Memory B cell (primary cell): ENCODE results near the gene MED31.
A peak's percentile ranks its signal among the peaks of the same experiment; 100 is the strongest.
"Not testable (repeated sequence)": the region's sequence is repeated elsewhere in the genome, so short reads cannot be mapped to it uniquely, and the experiment has no call there.

ENCODE experiments used
- ATAC-seq: fragments of 150-1000 bp; cut with Tn5 transposase; 2 replicates; pipeline ENCODE4 v1.10.0; 2021; ENCODE audit warnings: low read depth, mild to moderate bottlenecking, moderate library complexity
- DNase-seq, 2 donors: peaks; one replicate each; pipeline ENCODE4 v3.0.0; 2022; ENCODE audit warnings: low spot score in 2 of 2
- H3K27ac Mint-ChIP-seq: one replicate; pipeline ENCODE4 v1.8.0; 2022; ENCODE audit warnings: mild to moderate bottlenecking, moderate library complexity, mixed read lengths
- H3K27me3 Mint-ChIP-seq: one replicate; pipeline ENCODE4 v1.8.0; 2022; ENCODE audit warnings: mixed read lengths
- H3K36me3 Mint-ChIP-seq: one replicate; pipeline ENCODE4 v1.8.0; 2022; ENCODE audit warnings: mild to moderate bottlenecking, mixed read lengths
- H3K4me1 Mint-ChIP-seq: one replicate; pipeline ENCODE4 v1.8.0; 2022; ENCODE audit warnings: mixed read lengths
- H3K4me3 Mint-ChIP-seq: one replicate; pipeline ENCODE4 v1.8.0; 2022; ENCODE audit warnings: mild to moderate bottlenecking, moderate library complexity, mixed read lengths
- H3K9me3 Mint-ChIP-seq: one replicate; pipeline ENCODE4 v1.8.0; 2022; ENCODE audit warnings: mixed read lengths

The MED31 gene

DNA sequence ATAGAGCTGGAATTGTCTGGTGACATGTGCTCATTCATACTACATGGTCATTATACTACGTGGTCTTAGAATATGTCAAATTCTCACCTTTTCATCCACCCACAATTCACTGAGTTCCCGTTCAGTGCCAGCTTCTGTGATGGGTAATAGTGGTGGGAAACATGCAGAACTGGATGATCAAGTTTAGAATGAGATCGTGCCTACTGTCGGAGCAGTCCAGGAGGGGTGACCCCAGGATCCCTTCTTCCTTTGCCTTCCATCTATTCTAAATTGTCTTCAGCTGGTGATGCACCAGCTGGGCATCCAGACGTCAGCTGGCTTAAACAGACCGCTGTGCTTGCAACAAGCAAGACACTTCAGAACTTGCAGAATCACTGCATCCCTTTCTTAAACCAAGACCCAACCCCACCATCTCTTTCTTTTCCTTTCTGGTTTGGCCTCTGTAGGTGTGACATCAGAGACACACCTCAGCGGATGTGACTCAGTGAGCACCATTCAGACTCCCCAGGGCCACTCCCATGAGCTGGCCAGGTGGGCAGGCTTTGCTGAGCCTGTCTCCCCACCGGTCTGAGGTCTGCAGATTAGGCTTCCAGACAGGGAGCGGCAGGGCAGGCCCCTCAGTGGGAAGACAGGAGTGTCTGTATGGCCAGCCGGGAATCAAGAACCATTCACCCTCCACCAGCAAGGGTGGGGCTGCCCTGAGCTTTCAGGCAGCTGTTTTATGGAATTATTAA lies 18.2 kb upstream of the MED31 start:
- peaks cover 15% of the 10 kb centered on the region for H3K4me1 Mint-ChIP-seq
- H3K27me3 Mint-ChIP-seq = no peaks in the 10 kb centered on the region
- H3K4me3 Mint-ChIP-seq = no peak overlapping the region
- peaks cover 20% of the 10 kb centered on the region for H3K36me3 Mint-ChIP-seq
- ATAC-seq (no peak), DNase-seq (no peak)
- no peaks in the 10 kb centered on the region for H3K9me3 Mint-ChIP-seq
- no peak overlapping the region for H3K27ac Mint-ChIP-seq

DNA sequence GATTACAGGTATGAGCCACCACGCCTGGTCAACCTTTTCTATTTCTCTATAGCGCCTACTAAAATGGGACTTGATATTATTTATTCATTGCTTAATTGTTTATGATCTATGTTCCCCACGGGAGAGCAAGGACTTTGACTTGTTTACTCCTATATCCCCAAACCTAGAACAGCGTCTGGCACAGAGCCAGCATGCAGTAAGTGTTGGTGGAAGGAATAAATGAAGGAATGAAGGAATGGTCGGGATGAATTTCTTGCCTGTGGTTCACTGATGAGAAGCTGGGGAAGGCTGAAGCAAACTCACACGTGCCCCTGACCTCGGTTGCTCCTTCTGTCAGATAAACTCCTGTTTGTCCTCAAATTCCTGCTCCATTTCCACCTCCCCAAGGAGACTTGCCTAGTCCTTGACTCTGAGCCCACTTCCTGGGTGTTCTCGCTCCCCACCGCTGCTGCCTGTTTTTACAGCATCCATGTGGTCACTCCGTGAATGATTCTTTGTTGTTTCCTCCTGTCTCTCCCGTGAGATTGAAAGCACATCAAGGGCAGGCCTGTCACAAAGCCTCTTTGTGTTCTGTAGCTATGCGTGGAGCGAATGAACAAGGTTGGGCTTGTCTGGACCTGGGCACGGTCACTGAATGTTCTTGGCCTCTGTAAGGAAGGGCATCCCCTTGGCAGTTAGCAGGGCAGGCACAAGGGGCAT lies 17.5 kb upstream of the MED31 start:
- Mint-ChIP-seq H3K4me1 (peaks cover 15% of the 10 kb centered on the region), H3K36me3 (peaks cover 20% of the 10 kb centered on the region), H3K4me3 (no peak overlapping the region), H3K27me3 (no peaks in the 10 kb centered on the region), H3K27ac (no peak overlapping the region), H3K9me3 (no peaks in the 10 kb centered on the region)
- ATAC-seq (no peak), DNase-seq (no peak)

DNA sequence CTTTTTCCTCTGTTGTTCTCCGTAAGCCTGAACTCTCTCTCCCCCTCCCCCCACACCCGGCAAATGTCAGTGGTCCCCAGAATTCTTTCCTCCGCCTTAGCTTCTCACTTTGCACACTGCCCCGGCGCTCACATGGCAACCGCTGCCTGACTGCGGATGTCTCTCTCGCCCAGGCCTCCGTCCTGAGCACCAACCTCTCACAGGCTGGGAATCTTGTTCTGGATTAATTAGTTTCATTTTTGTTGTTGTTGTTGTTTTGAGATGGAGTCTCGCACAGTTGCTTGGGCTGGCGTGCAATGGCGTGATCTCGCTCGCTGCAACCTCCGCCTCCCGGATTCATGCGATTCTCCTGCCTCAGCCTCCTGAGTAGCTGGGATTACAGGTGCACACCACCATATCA lies 16.8 kb upstream of the MED31 start:
- peaks cover 15% of the 10 kb centered on the region for H3K4me1 Mint-ChIP-seq
- DNase-seq (no peak), ATAC-seq (no peak)
- no peaks in the 10 kb centered on the region for H3K9me3 Mint-ChIP-seq
- no peaks in the 10 kb centered on the region for H3K27me3 Mint-ChIP-seq
- no peak overlapping the region for H3K27ac Mint-ChIP-seq
- H3K36me3 Mint-ChIP-seq = peaks cover 18% of the 10 kb centered on the region
- H3K4me3 Mint-ChIP-seq = no peak overlapping the region

DNA sequence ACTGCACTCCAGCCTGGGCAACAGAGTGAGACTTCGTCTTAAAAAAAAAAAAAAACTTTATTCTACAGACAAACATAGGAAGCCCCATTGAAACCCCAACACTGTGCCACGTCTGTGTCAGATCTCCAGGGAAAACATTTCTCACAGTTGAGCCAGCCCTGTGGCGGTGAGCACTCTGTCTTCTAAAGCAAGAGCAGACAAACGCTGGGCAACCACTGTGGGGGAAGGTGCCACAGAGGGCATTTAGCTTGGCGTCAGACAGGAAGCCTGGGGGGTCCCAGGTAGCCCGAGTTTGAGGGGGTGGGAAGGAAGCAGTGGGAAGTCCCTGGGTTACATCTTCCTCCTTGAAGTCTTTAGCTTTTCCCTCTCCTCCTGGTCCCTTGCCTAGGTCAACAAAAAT lies 16.1 kb upstream of the MED31 start:
- Mint-ChIP-seq H3K4me3 (no peak overlapping the region), H3K36me3 (peaks cover 20% of the 10 kb centered on the region), H3K27me3 (no peaks in the 10 kb centered on the region), H3K27ac (no peak overlapping the region), H3K9me3 (no peaks in the 10 kb centered on the region), H3K4me1 (peaks cover 17% of the 10 kb centered on the region)
- ATAC-seq = no peak
- no peak for DNase-seq

DNA sequence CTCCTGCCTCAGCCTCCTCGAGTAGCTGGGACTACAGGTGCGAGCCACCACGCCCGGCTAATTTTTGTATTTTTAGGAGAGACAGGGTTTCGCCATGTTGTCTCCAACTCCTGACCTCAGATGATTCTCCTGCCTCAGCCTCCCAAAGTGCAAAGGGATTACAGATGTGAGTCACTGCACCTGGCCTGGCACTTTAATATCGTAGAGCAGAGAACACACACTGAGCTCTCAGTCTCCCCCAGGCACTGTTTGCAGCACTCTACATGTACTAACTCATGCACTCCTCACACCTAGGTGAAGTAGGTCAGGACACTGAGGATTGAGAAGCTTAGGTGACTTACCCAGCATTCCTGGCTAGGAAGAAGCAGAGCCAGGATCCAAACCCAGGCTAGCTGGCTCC lies 15.2 kb upstream of the MED31 start:
- no peak for DNase-seq
- no peaks in the 10 kb centered on the region for H3K9me3 Mint-ChIP-seq
- no peak overlapping the region for H3K27ac Mint-ChIP-seq
- H3K27me3 Mint-ChIP-seq = no peaks in the 10 kb centered on the region
- H3K4me3 Mint-ChIP-seq = no peak overlapping the region
- H3K4me1 Mint-ChIP-seq = peaks cover 23% of the 10 kb centered on the region
- ATAC-seq = no peak
- peaks cover 19% of the 10 kb centered on the region for H3K36me3 Mint-ChIP-seq

DNA sequence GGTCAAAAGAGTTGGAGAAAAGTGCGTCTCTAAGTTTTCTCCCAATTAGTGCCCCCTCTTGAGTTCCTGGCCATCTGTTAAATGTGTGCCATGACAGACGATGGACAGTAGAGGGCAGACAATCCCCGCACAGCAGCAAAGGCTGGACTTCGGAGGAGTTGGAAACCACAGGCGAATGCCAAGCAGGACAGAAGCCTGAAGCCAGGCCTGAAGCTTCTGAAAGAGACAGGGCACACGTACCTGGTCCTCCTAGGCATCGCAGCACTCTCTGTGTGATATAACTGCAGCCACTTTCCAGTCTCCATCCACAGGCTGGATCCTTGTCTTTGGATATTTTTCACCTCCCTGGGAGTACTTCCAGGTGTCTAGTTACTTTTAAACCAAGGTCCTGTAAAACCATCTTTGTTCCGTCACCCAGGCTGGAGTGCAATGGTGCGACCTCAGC lies 14.7 kb upstream of the MED31 start:
- H3K4me1 Mint-ChIP-seq = peaks cover 27% of the 10 kb centered on the region
- H3K27me3 Mint-ChIP-seq = no peaks in the 10 kb centered on the region
- H3K9me3 Mint-ChIP-seq = no peaks in the 10 kb centered on the region
- DNase-seq (peak; percentile 33 to 38), ATAC-seq (peak; percentile 69)
- peaks cover 18% of the 10 kb centered on the region for H3K36me3 Mint-ChIP-seq
- no peak overlapping the region for H3K27ac Mint-ChIP-seq
- H3K4me3 Mint-ChIP-seq = no peak overlapping the region

DNA sequence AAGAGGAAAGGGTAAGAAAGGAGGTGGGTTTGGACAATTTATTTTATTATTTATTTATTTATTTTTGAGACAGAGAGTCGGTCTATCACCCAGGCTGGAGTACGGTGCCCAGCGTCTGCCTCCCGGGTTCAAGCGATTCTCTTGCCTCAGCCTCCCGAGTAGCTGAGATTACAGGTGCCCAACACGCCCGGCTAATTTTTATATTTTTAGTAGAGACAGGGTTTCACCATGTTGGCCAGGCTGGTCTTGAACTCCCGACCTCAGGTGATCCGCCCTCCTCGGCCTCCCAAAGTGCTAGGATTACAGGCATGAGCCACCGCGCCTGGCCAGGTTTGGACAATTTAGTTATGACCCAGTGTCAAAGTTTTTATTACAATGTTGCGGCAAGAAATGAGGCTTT lies 11.8 kb upstream of the MED31 start:
- not testable (repeated sequence) for H3K27me3 Mint-ChIP-seq, H3K4me3 Mint-ChIP-seq, H3K27ac Mint-ChIP-seq, DNase-seq, H3K9me3 Mint-ChIP-seq, ATAC-seq
- peaks cover 38% of the 10 kb centered on the region for H3K4me1 Mint-ChIP-seq
- H3K36me3 Mint-ChIP-seq = peaks cover 13% of the 10 kb centered on the region

DNA sequence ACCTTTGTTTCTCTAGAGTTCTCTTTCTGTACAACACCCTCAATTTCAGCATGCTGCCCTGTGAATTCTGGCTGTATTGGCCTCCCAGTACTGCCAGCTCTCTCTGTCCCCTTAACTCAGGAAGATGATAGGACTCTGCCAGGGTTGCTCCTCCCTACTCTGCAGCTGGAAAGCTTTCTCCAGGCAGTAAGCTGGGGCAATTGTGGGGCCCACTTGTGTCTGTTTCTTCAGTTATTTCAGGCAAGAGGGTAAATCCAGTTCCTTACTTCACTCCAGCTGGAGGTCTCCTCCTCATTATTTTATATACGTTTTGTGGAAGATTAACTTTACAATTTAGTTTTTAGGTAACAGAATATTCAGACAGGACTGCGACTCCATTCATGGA lies 10.1 kb upstream of the MED31 start:
- peaks cover 40% of the 10 kb centered on the region for H3K4me1 Mint-ChIP-seq
- H3K27ac Mint-ChIP-seq = no peak overlapping the region
- DNase-seq (no peak), ATAC-seq (no peak)
- H3K36me3 Mint-ChIP-seq = peaks cover 7% of the 10 kb centered on the region
- peak overlapping the region; percentile 85 for H3K4me3 Mint-ChIP-seq
- H3K27me3 Mint-ChIP-seq = no peaks in the 10 kb centered on the region
- no peaks in the 10 kb centered on the region for H3K9me3 Mint-ChIP-seq

DNA sequence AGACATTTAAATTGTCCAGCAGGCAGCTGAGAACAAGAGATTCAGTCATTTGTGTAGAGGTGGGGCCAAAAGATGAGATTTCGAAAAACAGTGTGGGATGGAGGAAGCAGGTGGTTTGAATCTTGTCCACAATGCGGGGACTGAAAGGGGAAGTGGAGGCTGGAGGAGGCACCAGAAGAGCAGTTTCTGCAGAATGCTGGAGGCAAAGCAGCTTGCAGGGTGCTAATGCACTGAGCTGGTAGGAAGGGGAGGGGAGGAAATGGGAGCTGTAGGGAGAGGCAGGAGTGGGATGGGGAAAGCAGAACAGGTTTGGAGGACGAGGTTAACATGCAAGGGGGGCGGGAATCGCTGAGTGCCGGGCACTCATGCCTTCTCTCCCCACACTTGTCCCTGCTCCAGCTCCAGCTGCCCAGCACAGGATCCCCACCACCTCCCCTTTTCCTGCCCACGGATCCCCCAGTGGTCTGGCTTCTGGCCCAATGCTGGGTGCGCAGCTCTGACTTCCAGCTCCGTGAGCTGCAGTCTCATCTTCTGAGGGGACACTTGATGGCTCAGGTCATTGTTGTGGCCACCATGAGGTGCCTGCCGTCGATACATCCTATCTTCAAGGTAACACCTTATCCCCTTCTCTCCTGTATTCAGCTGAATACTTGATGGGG lies 9.5 kb upstream of the MED31 start:
- Mint-ChIP-seq H3K9me3 (no peaks in the 10 kb centered on the region), H3K27ac (peak overlapping the region; percentile 12), H3K4me1 (peaks cover 38% of the 10 kb centered on the region), H3K27me3 (no peaks in the 10 kb centered on the region), H3K36me3 (peaks cover 7% of the 10 kb centered on the region), H3K4me3 (peak overlapping the region; percentile 85)
- ATAC-seq (peak; percentile 78), DNase-seq (peak; percentile 37 to 55)

DNA sequence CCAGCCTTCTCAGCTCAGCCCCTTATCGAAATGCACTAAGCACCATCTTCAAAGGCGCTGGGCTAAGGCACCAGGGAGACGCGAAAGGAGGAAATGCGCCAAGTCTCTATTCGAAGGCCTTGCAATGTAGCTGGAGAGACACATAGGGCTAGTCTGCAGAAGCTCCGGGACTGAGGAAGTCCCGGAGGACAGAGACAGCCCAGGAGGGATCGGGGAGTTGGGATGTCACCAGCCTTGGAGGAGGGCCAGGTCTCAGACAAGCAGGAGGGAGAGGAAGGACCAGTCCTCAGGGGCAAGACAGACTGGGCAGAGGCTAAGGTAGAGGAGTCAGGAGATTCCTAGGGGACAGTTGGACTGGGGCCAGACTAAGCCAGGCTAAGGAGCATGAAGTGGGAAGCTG lies 8.7 kb upstream of the MED31 start:
- Mint-ChIP-seq H3K27me3 (no peaks in the 10 kb centered on the region), H3K9me3 (no peaks in the 10 kb centered on the region), H3K27ac (peak overlapping the region; percentile 12), H3K36me3 (peaks cover 6% of the 10 kb centered on the region), H3K4me1 (peaks cover 39% of the 10 kb centered on the region), H3K4me3 (peak overlapping the region; percentile 85)
- DNase-seq = no peak
- ATAC-seq = no peak

DNA sequence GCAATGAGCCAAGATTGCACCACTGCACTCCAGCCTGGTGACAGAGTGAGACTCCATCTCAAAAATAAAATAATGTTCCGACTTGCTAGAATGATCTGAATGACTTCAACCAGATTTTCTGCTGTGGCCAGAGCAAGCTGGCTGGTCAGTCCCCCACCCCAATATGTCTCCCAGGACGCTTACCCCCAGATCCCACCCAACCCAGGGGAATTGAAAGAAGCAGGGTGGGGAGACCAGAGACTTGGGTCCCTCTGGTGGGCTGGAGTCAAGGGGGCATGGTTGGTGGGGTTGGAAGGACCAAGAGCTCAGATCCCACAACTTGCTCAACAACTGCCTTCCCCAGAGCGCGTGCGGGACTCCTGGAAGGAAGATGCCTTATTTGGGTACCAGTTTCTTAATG lies 7.0 kb upstream of the MED31 start:
- H3K9me3 Mint-ChIP-seq, ATAC-seq, H3K27me3 Mint-ChIP-seq, DNase-seq, H3K36me3 Mint-ChIP-seq: not testable (repeated sequence)
- H3K27ac Mint-ChIP-seq = peak overlapping the region; percentile 49
- H3K4me3 Mint-ChIP-seq = peak overlapping the region; percentile 97
- H3K4me1 Mint-ChIP-seq = peaks cover 48% of the 10 kb centered on the region

DNA sequence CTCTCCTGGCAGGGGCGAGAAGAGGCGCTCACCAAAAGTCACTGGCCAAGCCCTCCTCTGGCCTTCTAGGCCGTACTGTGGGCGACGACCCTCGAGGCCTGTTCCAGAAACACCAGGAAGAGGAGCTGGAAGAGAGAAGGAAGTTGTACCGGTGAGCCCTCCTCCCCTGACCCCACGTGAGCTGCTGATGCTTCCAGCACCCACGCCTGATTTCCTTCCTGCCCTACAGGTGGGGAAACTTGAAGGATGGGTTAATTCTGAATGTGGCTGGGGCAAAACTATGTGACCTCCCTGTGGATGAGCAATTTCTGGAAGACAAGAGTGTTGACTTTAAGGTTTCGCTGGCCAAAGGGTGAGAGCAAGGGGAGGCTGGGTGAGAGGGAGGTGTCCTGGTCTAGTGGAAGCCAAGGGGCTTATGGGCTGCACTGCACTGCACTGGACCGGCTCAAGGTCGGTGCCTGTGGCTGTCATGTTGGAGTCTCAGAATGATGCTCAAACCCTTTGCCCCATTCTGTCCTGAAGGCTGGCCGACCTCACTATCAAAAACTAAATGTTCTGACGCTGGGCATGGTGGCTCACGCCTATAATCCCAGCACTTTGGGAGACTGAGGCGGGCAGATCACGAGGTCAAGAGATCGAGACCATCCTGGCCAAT lies 6.4 kb upstream of the MED31 start:
- Mint-ChIP-seq H3K27me3 (no peaks in the 10 kb centered on the region), H3K27ac (peak overlapping the region; percentile 88), H3K4me1 (peaks cover 53% of the 10 kb centered on the region), H3K36me3 (peaks cover 5% of the 10 kb centered on the region), H3K4me3 (peak overlapping the region; percentile 97), H3K9me3 (no peaks in the 10 kb centered on the region)
- ATAC-seq = no peak
- no peak for DNase-seq

DNA sequence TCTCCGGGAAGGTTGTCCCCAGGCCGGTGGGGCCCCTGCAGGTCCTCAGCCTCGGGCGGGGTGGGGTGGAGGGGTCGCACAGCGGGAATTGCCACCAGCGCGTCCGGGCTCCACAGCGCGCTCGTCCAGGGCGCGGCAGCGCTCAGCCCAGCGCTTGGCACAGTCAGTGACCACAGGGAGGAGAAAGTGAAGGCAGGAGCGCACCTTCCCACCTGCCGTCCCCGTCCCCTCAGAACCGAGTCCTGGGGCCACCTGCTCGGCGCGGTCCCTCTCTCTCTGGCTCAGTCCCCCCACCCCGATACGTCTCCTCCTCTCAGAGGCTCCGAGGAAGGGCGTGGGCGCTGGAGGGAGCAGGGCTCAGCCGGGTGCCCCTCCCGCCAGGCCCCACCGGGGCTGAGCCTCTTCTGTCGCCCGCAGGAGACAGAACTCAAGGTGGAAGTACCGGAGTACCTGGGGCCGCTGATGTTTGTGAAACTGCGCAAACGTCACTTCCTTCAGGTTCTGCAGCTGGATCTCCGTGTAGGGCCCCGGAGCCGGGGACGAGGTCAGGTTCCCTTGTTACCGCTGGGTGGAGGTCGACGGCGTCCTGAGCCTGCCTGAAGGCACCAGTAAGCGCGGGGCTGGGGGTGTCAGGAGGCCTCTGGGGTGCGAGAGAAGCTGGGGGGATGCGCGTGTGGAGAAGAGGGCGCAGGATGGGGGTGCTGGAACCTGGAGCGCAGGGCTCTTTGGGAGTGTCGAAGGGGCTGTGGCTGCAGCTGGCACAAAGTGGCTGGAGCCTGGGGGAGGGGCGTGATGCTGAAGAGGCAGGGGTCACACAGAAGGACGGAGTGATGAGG lies 5.6 kb upstream of the MED31 start:
- peak; percentile 83 for ATAC-seq
- peak overlapping the region; percentile 88 for H3K27ac Mint-ChIP-seq
- H3K36me3 Mint-ChIP-seq = not testable (repeated sequence)

More for the DNA sequence above, 5.6 kb upstream of the MED31 start:
- DNase-seq = peak; percentile 38 to 39
- Mint-ChIP-seq H3K4me1 (peaks cover 52% of the 10 kb centered on the region), H3K4me3 (peak overlapping the region; percentile 97)
- H3K27me3 Mint-ChIP-seq, H3K9me3 Mint-ChIP-seq: not testable (repeated sequence)
